CD4-positive, alpha-beta T cell treated with Interleukin-1 beta for 1 hour (primary cell): ENCODE measurements around the gene IREB2.
"Not testable (repeated sequence)": the region's sequence is repeated elsewhere in the genome, so short reads cannot be mapped to it uniquely, and the experiment has no call there.

ENCODE experiments used
- DNase-seq, 2 donors: peaks; one replicate each; pipeline ENCODE4 v3.0.0-alpha.2; 2020 to 2022

IREB2 gene, protein sequence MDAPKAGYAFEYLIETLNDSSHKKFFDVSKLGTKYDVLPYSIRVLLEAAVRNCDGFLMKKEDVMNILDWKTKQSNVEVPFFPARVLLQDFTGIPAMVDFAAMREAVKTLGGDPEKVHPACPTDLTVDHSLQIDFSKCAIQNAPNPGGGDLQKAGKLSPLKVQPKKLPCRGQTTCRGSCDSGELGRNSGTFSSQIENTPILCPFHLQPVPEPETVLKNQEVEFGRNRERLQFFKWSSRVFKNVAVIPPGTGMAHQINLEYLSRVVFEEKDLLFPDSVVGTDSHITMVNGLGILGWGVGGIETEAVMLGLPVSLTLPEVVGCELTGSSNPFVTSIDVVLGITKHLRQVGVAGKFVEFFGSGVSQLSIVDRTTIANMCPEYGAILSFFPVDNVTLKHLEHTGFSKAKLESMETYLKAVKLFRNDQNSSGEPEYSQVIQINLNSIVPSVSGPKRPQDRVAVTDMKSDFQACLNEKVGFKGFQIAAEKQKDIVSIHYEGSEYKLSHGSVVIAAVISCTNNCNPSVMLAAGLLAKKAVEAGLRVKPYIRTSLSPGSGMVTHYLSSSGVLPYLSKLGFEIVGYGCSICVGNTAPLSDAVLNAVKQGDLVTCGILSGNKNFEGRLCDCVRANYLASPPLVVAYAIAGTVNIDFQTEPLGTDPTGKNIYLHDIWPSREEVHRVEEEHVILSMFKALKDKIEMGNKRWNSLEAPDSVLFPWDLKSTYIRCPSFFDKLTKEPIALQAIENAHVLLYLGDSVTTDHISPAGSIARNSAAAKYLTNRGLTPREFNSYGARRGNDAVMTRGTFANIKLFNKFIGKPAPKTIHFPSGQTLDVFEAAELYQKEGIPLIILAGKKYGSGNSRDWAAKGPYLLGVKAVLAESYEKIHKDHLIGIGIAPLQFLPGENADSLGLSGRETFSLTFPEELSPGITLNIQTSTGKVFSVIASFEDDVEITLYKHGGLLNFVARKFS

DNA sequence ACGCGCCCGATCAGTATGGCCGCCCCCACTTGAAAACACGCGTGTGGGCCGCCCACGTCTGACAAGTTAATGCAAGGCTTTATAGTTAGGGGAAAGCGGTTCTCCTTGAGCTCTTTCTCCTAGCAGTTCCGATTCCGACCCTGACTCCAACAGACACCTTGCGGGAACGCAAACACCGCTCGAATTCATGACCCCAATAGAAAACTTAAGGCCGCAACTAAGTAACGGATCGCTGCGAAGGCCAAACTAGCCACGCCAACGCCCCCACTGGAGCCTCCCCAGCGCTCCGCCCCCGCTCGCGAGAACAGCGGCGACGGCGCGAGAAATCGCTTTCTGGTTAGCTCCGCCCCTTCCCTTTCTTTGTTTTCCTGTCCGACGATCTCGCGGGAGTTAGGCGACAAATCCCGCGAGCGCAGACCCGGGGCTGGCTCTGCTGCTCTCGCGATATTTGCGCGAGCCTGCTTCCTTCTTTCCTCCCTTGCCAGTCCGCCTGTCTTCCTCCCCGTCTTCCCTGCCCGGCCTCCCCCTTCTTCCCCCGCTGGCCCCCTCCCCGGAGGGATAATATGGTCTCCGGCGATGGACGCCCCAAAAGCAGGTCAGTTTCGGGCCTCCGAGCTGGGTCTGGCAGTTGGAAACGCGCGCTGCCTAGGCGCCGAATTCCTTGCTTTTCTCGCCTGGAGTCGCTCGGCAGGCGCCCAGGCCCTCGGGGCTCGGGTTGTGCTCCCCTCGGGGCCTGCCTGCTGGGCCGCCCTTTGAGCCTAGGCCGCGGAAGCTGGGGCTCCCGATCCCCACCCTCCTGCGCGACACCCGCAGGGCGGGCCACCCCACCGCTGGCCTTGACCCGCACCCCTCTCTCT lies at the start of gene IREB2:
IREB2 (plus strand) TSS at position 455 of the 857 bp plus-strand sequence; CDS start at position 577, 122 bp downstream.
- DNase-seq: peak; percentile 98 to 99

DNA sequence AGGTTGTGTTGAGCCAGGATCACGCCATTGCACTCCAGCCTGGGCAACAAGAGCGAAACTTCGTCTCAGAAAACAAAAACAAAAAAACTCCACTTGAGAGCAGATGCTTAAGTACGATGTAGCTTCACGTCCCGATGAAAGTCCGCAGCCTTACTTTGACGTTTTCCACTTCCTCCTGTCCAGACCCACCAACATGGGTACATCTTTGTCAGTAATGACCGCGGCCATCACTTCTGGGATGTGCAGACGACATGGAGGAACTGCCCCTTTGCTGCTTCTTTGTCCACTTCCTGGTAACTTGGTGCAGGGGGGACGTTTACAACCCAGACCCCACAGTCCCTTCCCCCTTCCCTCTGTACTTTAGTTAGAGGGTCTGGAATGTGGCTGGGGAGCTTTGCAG lies 49.2 kb upstream of the IREB2 start:
- no peak for DNase-seq

DNA sequence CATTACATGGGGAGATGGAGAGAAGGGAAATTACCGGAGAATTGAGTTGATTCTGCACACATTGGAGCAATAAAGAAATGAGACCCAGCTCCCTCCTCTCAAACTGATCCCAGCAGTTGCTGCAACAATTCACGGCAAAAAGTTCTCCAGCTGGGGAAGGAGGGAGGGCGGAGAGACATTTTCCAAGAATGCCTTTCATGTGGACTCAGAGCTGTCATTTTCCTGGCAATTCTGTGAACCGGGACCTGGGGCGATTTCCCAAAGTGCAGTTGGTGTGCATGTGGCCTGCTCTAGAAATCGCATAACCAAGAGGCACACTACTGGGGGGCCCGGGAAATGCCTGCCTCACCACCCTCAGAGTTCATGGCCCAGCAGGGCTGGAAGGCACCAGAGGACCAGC lies 48.7 kb upstream of the IREB2 start:
- DNase-seq: no peak

DNA sequence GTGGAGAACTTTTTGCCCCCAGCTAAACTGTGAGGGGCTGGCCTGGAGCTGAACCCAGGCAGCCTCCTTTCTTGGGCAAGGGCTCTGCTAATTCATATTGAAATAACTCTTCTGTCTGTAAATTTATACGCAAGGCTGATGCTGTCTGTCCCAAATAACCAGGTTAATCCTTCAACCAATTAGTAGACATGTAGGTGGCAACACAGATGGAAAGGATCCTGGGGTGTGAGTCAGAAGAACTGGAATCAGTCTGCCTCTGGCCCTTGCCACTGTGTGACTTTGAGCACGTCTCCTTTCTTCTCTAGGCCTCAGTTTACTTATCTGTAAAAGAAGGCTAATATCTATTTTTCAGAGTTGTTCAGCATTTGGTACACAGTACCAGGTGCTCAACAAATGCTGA lies 48.3 kb upstream of the IREB2 start:
- no peak for DNase-seq

DNA sequence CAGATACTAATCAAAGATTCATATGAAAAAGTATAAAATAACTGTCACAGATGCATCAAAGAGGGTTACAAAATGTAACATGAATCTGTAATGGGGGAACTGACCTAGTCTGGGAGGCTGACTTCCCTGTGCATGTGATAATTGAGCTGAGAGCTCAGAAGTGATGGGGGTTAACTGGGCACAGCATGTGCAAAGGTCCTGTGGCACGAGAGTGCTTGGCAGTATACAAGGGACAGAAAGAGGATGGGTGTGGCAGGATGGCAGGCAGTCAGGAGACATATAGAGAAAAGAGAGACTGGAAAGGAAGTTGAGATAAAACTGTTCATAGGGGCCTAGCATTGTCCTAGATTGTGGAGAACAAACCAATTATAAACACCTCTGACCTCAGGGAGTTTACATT lies 47.8 kb upstream of the IREB2 start:
- DNase-seq: no peak

DNA sequence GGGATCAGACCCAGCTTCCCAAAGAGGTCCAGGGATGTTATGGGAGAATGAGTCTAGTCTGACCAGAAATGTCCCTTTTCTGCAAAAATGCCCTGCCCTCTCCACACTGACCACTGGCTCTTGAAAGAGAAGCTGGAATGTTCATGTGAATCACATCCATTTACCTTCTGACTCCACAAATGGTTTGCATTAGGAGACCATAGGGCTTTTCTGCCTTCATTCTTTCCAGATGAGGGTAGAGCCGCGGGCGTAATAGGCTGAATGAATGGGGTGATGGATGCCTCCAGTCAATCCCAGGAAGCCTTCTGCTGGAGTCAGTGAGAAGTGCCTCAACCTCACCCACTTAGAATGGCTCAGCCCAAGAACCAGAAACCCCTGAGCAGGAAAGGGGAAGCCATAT lies 47.2 kb upstream of the IREB2 start:
- DNase-seq: no peak

DNA sequence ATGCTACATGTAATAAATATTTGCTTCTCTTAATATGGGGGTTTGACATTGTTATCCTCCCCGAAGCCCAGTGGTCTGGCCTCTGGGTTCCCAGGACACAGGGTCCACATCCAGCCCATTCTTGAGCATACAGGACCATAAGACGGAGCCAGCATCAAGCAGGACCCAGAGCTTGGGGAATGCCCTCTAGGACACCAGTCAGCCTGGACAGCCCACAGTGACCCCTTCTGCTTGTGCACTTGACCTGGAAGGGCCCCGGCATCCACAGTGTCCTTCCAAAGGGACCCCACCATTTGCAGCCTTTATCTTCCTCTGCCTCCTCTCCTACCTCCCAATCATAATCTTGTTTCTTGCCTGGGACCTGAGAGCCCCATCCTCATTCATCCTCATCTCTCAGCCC lies 46.2 kb upstream of the IREB2 start:
- no peak for DNase-seq

DNA sequence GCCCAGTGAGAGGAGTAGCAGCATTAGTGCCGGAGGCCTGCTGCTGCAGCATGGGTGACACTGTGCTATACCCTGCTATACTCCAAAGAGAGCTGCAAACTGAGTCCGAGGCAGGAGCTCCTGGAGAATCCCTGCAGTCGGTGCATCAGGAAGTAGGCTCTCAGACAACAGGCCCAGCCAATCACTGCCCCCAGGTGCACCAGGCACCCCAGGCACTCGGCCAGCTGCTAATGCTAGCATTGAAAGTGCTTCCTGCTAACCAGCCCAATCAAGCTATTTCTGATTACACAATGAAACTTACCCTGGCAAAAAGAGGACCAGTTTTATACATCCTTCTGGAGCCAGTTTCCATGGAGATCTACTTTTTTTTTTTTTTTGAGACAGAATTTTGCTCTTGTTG lies 45.6 kb upstream of the IREB2 start:
- DNase-seq: no peak

DNA sequence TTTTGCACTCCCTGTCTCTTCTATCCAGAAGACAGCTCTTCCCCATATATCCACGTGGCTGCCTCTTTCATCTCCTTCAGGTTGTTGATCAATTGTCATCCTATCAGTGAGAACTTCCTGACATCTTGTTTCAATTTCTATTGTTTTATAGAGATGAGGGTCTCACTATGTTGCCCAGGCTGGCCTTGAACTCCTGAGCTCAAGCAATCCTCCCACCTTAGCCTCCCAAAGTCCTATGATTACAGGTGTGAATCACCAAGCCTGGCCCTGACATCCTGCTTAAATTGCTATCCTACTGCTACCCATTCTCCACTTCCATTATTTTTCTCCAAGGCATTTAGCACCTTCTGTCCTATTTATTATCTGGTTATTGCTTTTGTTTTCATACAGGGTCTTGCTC lies 44.9 kb upstream of the IREB2 start:
- no peak for DNase-seq

DNA sequence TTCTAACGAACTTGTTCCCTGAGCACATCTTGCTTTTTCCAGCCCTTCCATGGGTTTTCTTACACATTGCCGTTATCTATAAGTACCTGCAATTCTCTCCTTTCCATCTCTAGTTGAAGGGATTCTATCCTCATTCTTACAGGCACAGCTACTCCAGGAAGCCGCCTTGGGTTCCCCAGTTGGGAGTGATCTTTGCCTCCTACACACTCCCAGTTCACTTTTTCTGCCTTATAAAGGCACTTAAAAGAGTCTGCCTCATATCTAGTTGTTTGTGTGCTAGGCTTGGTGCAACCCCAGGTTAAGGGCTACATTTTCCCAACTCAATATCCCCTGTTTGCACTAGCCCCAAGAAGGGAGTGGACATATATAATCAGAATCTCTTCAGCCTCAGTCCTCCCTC lies 44.0 kb upstream of the IREB2 start:
- DNase-seq: no peak

DNA sequence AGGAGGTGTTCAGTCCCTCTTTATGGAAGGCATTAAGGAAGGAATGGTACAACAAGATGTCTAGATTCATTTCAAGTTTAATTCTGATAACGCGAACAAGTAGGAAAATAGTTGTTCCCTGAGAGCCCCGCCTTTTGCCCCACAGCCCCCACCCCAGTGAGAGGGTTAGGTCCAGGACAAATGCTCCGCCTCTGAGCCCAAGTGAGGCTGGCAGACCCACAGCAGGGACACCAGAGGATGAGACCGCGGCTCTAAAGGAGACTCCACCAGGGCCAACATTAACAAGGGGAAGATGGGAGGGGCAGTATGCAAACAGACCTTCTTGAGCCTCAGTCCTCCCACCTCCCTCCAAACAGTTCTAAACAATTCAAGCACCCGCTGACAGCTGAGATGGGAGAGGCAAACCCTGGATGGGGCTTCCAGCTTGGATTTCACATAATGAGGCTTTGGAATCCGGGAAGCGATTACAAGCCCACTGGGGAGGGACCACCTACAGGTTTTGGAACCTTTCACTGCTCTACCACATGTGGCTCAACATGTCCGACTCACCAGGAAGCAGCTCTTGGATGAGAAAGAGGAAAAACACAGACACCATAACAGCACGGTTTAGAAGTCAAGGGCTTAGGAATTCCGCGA lies 42.9 kb upstream of the IREB2 start:
- DNase-seq: no peak

DNA sequence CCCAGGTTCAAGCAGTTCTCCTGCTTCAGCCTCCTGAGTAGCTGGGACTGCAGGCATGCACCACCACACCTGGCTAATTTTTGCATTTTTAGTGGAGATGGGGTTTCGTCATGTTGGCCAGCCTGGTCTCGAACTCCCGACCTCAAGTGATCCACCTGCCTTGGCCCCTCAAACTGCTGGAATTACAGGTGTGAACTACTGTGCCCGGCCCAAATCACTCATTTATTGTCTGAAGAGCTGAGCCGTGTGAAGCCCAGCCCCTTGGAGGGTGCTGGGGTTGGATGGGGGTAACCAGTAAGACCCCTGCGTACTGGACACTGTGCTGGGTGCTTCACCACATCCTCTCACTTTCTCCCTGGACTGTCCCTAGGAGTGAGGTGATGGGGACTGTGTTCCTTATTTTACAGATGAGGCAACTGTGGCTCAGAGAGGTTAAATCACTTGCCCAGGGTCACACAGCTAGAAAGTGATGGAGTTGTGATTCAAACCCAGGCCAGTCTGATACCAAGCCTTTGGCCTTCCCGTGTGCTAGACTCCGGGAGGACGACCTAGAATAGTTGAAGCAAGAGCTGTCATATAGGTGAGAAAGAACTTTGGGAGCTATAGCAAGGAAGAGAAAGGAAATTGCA lies 41.7 kb upstream of the IREB2 start:
- no peak for DNase-seq

DNA sequence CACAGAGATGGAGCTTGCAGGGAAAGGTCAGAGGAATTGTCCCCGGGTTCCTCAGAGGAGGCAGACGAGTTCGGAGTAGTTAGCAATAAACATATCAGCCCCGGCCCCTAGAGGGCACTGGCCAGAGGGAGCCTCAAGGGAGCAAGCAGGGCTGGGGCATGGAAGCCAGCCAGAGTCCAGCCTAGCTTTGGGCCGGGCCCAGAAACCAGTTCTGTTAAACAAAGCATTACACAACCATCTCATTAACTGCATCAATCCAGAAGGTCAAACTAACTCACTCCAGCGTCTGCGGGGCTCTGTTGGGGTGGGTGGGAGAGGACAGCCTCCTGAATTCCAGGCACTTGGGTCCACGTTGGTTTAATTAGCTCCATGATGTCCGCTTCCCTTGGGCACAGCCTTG lies 41.0 kb upstream of the IREB2 start:
- DNase-seq: no peak

DNA sequence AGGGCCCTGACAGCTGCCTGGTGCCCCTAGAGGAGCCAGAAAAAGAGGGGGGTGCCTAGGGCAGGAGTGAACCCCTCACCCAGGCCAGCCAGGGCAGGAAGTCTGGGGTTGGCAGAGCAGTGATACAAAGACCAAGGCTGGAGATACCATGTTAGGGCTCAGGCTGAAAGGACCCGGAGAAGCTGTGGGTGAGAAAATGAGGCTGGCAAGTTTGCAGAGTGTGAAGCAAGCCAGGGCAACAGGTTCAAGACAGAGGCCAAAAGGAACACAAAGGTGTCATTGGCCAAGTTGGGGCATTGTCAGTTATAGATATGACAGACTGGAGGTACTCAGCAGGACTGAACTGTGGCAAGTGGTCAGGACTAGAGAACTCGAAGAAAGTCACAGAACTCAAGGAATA lies 40.6 kb upstream of the IREB2 start:
- DNase-seq: no peak

DNA sequence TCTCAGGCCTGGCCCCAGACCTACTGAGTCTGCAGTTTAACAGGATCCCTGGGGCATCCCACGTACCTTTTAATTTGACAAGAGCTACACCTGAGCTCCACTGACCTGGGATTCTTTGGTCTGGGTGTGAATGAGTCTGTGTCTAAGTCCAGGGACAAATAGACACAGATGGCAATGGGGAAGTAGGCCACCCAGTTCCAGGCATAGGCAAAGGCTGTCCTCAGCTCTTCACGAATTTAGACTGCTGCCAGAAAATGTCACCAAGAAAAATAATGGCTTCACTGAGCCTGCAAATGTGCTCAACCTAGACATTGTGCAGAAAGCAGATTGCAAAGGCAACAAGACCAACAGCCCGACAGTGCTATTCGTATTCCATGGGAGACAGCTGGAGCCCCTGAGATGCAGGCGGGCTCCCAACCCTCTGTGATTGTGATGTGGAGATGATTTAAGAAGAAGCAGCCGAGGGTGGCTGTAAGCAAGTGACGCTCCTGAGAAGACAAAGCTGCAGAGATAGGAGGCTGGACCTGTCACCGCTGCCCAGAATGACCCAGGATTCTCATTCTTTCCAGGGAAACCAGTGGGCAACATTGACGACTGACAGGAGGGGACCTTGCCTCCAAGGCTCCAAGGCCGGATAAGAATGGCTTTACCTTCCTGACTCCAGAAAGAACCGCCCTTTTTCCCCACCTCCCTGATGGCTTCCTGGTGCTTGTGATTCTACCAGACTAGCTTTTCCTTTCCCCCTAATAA lies 39.8 kb upstream of the IREB2 start:
- no peak for DNase-seq

DNA sequence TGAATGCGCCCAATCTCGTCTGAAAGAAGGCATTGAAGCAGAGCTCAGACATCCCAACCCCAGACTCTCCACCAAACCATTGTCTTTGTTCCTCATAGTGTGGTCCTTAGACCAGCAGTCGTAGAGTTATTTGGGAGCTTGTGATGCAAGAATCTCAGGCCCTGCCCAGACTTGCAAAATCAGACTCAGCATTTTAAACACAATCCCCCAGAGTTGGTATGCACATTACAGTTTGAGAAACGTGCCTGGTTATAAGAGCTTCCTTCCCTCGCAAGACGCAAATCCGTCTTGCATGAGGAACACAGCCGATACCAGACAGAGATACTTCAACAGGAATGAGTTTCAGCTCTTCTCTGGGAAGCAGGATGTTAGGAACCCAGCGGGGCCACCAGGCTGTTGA lies 38.9 kb upstream of the IREB2 start:
- DNase-seq: no peak

DNA sequence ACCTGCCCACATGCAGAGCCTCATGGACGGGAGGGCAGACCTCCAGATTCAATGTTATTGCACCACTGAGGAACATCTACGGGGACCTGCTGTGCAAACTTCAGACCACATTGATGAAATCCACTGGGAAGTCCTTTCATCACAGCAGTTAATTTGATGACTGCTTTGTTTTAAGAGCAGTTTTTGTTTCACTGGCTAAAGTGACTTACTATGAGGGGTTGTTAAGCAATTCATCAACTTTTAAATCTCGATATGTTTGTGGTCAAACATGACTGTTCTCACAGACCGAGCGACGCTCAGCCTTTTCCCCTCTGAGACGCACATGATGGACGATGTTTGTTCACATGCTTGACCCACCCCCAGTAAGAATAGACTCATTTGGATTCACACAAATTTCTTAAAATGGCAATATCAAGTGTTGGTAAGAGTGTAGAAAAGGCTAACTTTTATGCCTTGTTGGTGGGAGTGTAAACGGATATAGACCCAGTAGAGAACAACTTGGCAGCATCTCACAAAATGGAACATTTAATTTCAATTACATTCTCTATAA lies 35.9 kb upstream of the IREB2 start:
- no peak for DNase-seq

DNA sequence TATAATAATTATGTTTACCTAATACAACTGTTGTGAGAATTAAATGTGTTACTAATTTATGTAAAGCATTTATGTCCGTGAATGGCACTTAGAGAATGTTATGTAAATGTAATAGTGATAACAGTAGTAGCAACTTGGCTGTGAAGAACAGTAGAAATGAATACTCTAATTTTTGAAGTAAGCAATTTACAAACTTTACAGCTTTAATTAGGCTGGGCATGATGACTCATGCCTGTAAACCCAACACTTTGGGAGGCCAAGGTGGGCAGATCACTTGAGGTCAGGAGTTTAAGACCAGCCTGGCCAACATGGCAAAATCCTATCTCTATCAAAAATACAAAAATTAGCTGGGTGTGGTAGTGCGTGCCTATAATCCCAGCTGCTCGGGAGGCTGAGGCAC lies 33.9 kb upstream of the IREB2 start:
- no peak for DNase-seq

DNA sequence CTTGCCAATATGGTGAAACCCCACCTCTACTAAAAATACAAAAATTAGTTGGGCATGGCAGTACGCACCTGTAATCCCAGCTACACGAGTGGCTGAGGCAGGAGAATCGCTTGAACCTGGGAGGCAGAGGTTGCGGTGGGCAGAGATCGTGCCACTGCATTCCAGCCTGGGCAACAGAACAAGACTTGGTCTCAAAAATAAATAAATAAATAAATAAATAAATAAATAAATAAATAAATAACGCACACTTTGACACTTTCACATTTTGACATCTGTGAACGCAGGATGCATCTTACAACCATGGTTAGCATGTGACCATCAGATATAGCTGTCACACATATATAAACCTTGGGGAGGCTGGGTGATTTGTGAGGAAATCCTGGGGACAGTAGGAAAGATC lies 33.2 kb upstream of the IREB2 start:
- not testable (repeated sequence) for DNase-seq

DNA sequence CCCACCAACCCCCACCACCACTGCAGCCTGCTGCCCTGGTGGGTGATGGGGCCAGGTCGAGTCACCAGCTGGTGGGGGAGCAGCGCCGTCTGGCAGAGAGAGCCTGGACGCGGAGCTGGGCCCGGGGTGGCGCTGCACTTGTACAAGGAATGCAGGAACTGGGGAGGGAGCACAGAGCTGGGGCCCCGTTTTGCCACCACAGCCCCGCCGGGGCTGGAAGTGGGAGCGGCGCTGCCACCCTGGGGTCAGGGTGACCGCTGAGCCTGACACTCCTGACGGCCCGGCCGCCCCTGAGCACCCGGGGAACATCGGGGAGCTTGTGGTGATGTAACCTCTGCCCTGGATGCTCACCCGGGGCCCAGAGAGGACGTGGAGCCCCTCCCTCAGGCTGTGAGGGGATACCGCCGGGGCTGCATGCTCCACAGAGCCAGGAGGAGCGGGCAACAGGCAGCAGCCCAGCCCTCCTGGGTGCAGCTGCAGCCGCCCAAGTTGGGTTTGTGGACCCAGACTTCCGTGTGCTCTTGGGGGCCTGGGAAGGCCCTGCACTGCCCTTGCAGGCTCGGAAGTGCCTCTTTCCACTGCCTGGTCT lies 32.6 kb upstream of the IREB2 start:
- no peak for DNase-seq
